ES-I3 (cell line): ENCODE data around the gene WASF3.
"Not testable (repeated sequence)": the region's sequence is repeated elsewhere in the genome, so short reads cannot be mapped to it uniquely, and the experiment has no call there.

ENCODE experiments used
- H3K36me3 ChIP-seq: 2 replicates; pipeline ENCODE4 v1.6.1; 2013; ENCODE audit warnings: mild to moderate bottlenecking, low read length, control low read depth, moderate library complexity; ENCODE audit not compliant: insufficient read depth
- H3K4me1 ChIP-seq: 2 replicates; pipeline ENCODE4 v1.6.1; 2013; ENCODE audit warnings: mild to moderate bottlenecking, control low read depth, low read length; ENCODE audit not compliant: insufficient read depth
- H3K9ac ChIP-seq: 2 replicates; pipeline ENCODE4 v1.6.1; 2013; ENCODE audit warnings: low read depth, mild to moderate bottlenecking, low read length, moderate library complexity
- H3K9me3 ChIP-seq: 2 replicates; pipeline ENCODE4 v1.6.1; 2013; ENCODE audit warnings: mild to moderate bottlenecking, low read length, moderate library complexity; ENCODE audit not compliant: control insufficient read depth, insufficient read depth

The WASF3 gene

DNA sequence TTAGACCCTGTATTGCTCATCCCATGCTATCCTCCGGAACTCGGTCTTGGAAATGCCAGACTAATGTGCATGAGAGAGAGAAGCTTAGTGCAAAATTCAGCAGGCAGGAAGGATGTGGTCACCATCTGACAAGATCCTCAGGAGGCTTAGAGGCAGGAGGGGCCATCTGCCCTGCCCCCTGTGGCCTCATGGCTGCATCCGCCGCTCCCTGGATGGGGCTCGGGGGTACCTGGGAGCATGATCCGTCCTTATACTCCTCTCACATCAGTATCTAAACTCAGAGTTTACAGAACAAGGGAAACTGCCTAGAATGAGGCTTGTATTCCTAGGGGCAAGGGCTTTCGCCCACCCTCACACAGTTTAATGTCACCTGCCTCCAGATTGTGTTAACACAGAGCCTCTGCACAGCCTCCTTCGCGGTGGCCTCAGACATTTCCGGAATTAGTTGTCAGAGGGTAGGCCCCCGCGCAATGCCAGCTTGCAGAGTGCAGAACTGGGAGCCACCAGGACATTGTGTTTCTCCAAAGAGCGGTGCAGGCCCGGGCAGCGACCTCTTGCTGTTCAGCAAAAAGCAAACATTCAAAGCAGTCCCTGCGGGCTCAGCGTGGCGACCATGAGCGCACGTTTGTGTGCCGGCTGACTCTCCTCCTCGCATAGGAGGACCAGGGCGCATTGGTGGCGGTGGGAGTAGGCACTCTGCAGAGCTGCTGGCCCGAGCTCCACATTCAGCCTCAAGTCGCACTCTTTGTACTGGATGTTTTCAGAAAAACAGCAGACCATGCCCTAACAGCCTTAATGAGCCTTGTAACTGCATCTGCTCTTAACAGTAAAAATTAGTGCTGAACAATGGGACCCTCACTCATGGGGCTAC is 164.0 kb downstream of the WASF3 start:
- Histone ChIP-seq H3K36me3 (no peaks in the 10 kb centered on the region), H3K9me3 (no peaks in the 10 kb centered on the region), H3K9ac (no peak overlapping the region), H3K4me1 (no peaks in the 10 kb centered on the region; the same call in 1 of the 2 replicates)

DNA sequence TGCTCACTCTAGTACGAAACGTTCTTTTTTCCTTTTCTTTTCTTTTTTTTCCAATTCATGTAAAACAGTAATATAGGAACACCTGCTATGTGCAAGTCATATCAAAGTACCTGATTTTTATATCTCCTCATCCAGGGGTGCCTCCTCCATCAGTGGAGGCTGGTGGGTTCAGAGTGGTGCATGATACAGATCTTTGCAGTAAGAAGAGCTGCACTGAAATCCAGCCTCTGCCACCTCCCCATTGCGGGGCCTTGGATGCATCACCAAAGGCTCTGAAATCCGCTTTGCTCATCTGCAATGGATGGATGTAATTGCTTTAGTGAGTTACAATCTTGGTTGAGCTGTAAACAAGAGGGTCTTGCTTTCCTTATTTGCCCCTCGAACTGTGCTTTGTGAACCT is 164.8 kb downstream of the WASF3 start:
- Histone ChIP-seq H3K9ac (no peak overlapping the region), H3K4me1 (no peaks in the 10 kb centered on the region; the same call in 1 of the 2 replicates)

DNA sequence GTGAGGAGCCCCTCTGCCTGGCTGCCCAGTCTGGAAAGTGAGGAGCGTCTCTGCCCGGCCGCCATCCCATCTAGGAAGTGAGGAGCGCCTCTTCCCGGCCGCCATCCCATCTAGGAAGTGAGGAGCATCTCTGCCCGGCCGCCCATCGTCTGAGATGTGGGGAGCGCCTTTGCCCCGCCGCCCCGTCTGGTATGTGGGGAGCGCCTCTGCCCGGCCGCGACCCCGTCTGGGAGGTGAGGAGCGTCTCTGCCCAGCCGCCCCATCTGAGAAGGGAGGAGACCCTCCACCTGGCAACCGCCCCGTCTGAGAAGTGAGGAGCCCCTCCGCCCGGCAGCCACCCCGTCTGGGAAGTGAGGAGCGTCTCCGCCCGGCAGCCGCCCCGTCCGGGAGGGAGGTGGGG is 166.1 kb downstream of the WASF3 start:
- H3K36me3 ChIP-seq, H3K9ac ChIP-seq, H3K9me3 ChIP-seq, H3K4me1 ChIP-seq: not testable (repeated sequence)

More for the DNA sequence above, 164.8 kb downstream of the WASF3 start:
- Histone ChIP-seq H3K36me3 (no peaks in the 10 kb centered on the region), H3K9me3 (no peaks in the 10 kb centered on the region)

DNA sequence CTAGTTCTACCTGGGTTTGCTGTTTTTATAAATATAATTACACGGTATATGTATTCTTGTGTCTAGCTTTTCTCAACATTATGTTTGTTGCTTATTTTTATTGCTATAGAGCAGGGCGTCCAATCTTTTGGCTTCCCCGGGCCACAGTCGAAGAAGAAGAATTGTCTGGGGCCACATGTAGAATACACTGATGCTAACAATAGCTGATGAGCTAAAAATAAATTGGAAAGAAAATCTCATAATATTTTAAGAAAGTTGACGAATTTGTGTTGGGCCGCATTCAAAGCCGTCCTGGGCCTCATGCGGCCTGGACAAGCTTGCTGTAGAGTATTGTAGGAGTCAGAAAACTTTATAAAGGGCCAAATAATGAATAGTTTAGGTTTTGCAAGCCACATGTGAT is 169.2 kb downstream of the WASF3 start:
- H3K9ac ChIP-seq = no peak overlapping the region
- H3K9me3 ChIP-seq = no peaks in the 10 kb centered on the region
- no peaks in the 10 kb centered on the region for H3K36me3 ChIP-seq
- no peaks in the 10 kb centered on the region for H3K4me1 ChIP-seq

DNA sequence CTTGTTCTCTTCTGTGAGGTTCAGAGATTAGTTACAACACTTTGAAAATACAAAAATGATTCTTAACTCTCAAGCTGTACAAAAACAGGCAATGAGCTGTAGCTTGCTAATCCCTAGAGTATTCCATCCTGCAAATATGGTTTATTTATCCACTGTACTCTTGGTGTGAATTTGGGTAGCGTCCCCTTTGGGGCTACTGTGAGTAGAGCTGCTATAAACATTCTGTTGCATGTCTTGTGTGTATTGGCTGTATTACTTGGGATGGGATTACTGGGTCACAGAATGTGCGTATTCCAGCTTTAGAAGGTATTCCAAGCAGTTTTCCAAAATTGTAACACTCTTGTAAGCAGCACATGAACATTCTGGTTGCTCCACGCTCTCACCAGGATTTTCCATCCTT is 169.6 kb downstream of the WASF3 start:
- H3K36me3 ChIP-seq = no peaks in the 10 kb centered on the region
- H3K9me3 ChIP-seq = no peaks in the 10 kb centered on the region
- no peaks in the 10 kb centered on the region for H3K4me1 ChIP-seq
- H3K9ac ChIP-seq = no peak overlapping the region

DNA sequence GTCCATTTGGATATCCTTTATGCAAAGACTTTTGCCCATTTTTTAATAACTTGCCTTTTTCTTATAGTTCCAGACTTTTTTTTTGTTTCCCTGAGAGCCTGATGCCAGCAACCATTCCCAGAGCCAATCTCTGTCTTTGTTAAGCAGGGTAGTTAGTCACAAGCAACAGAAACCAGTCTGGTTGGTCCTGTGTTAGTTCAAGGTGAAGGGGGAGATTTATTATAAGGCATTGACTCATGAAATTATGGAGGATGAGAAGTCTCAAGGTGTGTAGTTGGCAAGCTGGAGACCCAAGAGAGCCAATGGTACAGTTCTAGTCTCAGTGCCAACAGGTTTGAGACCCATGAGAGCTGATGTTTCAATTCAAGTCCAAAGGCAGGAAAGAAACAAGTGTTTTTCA is 170.2 kb downstream of the WASF3 start:
- Histone ChIP-seq H3K9ac (no peak overlapping the region), H3K36me3 (no peaks in the 10 kb centered on the region), H3K4me1 (no peaks in the 10 kb centered on the region), H3K9me3 (no peaks in the 10 kb centered on the region)

DNA sequence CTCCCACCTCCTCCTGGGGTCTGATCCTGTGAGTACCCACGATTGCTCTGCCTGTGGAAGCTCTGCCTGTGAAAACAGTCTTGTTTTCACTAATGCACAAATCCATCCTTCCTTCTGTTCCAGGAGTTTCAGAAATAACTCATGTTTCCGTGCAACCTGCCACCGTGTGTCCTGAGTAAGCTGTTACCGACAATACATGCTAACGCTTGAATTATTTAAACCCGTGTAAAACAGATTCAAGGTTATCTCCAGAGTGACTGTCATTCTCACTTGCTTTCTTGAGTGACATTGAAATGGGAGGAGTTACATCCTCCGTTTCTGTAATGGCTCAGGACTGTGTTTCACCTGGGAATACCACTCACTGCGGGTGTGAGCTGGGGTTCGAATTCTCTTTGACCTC is 178.2 kb downstream of the WASF3 start:
- Histone ChIP-seq H3K9me3 (no peaks in the 10 kb centered on the region; the same call in 1 of the 2 replicates), H3K36me3 (no peaks in the 10 kb centered on the region), H3K4me1 (no peaks in the 10 kb centered on the region), H3K9ac (no peak overlapping the region)
